ENCODE measurements around the gene ARHGAP24.

- TF ChIP-seq POLR2A (IDR thresholded peaks at IDR 0.05) (no peak), CTCF (IDR thresholded peaks at IDR 0.05) (no peak)
Observed at GRCh38 chr4:85803856-85804255, 328.9 kb downstream of the ARHGAP24 start.

Measured in esophagus squamous epithelium (tissue), 4 donors.